Tongue (tissue), 2 donors: Measurements from ENCODE around the gene DACT1. TPM values are rescaled to one million over a fixed set of nuclear protein-coding genes. Genes with fewer than 3 reads are reported as not detected.

ENCODE experiments used
- DNase-seq: peaks from one replicate; pipeline ENCODE4 v3.0.0-alpha.2; 2015
- total RNA-seq: library from RNA; depleted of rRNA; stranded (reverse); fragments of >200 nt; gene quantifications from one replicate; pipeline ENCODE4 v1.2.3, GENCODE V29; 2014

DACT1 gene
- total RNA-seq, 1 donor from 2014 or later: 21.2 TPM

DNA sequence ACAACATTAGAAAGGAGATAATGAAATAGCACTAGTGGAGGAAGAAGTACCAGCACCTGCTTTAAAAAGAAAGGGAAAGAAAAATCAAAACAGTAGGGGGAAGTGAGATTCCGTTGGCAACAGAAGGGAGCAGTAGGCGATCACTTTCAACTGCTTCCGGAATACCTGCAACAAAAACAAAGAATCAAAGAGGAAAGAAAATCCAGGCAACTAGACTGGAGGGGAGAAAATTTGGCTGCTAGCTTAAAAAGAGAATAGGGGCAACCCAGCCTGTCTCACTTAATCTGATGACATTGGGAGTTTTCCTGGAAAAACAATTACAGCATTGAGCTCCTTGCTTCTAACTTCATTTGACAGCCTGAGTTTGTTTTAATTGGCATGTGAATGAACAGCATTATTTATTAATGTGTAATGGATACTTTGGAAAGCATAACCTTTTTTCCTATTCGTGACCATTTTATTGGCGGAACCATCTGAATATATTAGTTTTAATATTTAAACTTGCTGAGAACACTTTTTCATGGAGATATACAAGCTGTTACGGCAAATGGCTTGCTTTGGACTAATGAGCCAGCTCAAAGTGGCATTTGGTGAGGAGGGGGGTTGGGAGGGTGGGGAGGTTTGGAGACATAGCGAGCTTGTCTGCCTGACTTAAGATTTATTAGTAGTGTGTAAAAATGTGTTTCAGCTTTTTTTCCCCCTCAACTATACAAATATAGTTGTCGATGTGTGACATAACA is 2.5 kb upstream of the DACT1 start:
- peak; percentile 32 for DNase-seq

DNA sequence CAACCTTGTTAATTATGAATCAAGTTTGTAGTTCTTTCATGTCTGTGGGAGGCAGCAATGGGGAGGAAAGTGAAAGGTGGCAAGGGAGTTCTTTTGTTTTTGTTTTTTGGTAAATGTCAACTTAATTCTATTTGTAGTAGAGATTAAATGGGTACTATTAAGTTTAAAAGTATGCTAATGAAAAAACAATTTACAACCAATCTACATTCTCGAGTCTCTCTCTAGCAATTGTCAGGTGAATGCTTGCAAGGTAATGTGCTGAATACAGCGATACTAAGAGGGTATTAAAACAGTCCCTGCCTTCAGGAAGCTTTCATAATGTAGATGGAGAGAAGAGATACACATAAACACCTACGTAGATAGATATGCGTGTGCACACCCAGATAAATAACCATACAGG is 1.6 kb upstream of the DACT1 start:
- DNase-seq: no peak

DNA sequence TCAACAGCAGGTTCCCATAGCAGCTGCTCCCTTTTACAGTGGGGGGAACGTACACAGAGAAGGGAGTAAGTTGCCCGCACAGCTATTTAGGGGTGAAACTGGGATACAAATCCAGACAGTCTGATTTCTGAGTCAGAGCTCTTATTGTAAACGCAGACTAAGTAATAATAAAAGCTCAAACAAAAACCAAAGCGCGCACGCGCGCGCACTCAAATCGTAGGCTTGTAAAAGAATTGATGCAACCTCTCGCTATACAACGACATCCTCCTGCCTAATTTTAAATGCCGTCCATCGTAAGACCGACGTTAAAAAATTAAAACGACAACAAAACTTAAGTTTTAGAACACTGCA is 747 bp upstream of the DACT1 start:
- peak; percentile 79 for DNase-seq

DNA sequence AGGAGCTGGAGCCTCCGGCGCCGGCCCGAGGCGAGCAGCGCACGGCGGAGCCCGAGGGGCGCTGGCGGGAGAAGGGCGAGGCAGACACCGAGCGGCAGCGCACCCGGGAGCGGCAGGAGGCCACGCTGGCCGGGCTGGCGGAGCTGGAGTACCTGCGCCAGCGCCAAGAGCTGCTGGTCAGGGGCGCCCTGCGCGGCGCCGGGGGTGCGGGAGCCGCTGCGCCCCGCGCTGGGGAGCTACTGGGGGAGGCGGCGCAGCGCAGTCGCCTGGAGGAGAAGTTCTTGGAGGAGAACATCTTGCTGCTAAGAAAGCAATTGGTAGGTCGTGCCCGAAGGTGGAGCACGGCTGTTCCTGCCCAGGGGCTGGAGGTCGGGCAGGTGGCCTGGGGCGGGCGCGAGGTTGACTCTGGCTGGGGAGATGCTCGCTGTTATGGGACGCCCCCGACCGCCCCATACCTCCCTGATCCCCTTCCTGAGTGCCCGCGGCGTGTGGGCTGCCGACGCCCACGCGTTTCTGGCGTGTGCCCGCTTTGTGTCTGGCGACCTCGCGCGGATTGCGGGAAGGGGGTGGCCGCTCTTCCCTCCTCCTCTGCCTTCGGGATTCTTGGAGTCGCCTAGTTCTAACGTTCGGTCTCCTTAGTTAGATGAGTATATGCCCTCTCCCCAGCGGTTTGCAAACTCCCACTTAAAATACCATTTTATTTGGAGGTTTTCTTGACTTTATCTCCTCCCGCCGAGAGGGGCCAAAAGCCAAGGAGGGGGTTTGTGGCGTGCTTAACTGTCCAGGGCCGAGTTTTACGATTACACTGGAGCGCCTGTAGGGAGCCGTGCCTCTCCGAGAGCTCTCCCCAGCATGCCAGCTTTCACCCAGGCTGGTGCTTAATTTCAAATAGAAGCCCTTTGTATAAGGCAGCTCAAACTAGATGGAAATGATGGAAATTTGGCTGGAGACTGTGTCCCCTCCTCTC is 752 bp downstream of the DACT1 start:
- DNase-seq: peak; percentile 61

DNA sequence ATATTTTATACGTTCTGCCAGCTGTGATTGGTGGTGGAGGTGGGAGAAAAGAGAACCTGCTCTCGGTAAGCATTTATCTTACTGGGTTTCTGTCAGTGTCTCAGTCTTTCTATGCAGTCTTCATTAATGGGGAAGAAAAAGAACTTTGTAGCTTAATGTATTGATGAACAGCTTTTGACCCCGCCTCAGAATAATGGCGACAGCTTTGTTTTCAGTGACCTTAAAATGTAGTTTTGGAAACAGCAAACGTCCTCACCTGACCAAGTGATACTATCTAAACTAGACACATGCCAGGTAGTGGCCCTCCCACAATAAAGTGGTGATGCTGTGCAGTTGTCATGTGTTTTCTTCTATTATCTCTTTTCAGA is 1.4 kb downstream of the DACT1 start:
- no peak for DNase-seq

DNA sequence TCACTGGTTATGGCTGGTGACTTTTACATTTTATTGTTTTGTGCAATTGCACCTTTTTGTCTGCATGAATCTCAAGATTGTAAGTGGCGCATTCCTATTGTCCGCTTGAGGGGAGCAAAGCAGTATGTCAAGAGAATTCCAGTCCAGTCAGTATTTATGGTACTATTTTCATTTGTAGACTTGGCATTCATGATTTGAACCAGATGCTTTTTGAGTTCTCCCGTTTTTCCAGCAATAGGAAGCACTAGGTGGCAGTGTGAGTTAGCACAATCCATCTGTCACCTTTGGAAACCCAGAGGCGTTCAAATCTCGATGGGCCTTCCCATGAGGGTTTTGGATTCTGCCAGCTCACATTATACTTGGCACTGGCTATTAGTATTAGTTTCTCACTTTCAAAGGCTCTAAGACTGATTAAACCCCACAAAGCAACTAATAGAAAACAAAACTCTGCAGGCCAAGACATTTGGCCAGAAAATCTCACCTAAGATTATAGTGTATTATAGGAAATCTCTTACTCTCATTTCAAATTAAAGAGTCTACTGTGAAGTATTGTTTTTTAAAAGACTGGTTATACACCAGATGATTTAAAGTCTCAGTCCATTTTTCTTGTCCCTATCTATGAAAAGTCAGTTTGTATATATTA is 2.2 kb downstream of the DACT1 start:
- DNase-seq: peak; percentile 88

DNA sequence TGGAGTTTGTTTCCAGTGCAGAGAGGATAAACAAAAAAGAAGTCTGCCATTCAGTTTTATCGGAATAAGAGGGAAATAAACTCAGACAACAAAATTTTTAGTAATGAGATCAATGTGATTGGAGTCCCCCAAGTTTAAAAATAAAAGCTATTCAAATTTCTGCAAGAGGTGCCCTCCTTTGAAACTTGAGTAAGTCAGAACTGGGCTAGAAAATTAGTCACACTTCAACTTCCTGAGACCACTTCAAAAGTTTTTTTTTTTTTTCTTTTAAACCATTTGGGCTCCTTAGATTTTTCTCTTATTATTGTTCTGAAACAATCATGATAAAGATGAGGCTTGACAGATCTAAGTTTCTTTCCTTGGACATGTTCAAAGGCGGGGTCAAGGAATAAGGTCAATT is 3.2 kb downstream of the DACT1 start:
- DNase-seq: no peak

DNA sequence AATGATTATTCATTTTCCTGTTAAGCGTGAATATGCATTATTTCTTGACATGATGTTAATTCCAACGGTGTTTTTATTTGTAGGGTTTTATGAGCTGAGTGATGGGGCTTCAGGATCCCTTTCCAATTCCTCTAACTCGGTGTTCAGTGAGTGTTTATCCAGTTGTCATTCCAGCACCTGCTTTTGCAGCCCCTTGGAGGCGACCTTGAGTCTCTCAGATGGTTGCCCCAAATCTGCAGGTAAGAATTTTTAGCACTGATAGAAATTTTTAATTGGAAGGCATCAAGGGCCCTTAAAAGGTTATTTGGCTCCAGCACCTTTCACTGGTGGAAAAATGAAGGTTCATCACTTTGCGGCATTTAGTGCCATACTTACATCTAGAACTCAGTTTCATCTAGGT is 3.7 kb downstream of the DACT1 start:
- DNase-seq: no peak

DNA sequence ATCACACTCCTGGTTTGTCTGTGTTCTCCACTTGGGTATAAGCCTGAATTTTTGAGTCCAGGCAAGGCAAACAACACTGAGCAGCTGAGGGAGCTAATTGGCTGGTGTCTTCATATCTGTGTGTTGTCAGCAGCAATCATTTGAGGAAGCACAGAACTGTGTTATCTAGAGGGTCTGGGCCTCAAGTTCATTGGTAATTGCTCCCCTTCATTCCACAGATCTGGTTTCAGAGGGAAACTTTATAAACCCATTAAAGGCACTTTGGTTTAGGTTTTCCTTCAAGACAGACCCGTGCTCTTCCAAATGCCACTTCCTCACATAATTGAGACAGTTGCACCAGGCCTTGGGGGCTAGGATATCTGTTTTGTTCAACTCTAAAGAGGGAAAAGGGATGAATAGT is 5.6 kb downstream of the DACT1 start:
- DNase-seq: no peak

DNA sequence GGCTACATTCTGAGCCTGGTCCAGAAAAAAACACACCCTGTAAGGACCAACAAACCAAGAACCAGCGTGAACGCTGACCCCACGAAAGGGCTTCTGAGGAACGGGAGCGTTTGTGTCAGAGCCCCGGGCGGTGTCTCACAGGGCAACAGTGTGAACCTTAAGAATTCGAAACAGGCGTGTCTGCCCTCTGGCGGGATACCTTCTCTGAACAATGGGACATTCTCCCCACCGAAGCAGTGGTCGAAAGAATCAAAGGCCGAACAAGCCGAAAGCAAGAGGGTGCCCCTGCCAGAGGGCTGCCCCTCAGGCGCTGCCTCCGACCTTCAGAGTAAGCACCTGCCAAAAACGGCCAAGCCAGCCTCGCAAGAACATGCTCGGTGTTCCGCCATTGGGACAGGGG is 7.9 kb downstream of the DACT1 start:
- DNase-seq: no peak

DNA sequence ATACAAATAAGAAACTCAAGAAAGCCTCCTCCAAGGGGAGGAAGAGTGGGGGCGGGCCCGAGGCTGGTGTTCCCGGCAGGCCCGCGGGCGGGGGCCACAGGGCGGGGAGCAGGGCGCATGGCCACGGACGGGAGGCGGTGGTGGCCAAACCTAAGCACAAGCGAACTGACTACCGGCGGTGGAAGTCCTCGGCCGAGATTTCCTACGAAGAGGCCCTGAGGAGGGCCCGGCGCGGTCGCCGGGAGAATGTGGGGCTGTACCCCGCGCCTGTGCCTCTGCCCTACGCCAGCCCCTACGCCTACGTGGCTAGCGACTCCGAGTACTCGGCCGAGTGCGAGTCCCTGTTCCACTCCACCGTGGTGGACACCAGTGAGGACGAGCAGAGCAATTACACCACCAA is 8.7 kb downstream of the DACT1 start:
- DNase-seq: no peak

DNA sequence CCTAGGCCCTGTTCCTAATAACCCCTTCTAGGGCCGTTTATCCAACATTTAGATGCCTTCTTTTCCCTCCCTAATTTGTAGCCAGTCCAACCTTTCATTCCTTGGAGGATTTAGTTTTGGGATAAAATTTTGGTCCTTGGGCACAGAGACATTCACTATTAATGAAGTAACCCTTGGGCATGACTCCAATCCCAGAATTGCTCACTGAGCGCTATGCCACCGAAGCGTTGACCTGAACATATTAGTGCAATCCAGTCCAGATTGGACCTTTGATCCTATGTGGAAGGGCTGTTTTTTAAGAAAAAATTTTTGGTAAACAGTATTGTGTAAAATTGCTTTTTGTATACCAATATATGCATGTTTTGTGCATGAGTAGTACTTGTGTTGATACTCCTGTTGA is 10.0 kb downstream of the DACT1 start:
- no peak for DNase-seq

DNA sequence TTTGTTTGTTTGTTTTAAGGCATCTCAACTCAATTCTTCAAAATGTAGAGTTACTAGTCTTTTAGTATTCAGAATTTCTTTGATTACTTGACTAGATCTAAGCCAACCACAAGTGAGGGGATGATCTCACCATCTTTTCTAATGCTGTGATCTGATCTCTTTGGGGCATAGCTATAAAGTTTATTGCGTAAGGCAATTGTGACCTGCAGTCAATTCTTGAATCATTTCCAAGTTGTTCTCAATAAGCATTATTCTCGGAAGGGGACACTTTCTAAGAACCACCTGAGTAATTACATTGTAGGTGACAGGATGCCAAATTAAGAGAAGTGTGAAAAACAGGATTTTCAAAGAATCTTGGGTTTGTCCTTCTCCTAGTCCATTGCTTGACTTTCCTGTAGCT is 13.1 kb downstream of the DACT1 start:
- no peak for DNase-seq

DNA sequence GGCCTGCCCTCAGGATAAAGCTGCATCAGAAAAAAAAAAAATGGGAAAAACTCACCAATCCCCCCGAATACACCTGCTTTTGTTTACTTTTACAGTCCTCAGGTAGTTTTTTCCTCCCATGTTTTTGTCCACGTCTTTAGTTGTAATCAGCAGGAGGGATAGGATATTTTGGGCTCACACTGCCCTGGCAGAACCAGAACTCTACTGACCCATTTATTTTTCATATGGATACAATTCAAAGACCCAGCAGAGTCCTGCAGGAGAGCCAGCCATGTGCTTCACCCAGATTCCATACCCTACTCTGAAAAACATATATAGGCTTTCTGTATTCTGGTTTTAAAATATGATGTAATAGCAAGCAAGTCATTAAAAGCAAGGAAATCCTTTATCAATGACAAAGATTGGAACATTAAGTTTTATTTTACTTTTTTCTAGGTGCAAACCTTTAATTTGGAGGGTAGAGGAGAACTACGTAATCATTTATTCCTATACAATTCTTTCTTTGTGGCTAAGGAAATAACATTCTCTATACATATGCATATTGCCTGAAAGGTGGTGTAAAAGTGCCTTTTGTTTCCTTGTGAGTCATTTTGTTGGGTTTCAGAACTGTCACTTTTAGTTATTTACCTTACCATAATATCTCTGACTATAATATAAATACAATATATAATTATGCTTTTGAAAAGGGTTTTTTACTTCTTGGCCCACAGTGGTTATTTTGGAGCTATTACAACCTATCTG is 19.1 kb downstream of the DACT1 start:
- no peak for DNase-seq

DNA sequence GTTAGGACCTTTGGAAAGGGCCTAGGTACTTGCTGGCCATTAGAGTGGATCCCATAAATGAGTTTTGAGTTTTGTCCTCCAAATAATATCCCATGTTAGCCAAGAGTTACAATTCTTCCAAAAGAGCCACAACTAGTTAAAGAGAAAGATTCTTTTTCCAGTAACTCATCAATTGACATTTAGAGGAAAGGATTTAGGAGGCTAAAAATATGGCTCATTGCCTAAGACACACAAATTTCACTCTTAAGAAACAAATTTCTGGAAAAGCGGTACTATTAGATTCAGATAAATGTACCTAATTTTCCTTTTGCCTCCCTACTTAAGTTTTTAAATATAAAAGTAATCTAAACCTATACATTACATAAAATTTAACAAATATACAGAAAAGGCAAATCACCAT is 21.3 kb downstream of the DACT1 start:
- DNase-seq: no peak

DNA sequence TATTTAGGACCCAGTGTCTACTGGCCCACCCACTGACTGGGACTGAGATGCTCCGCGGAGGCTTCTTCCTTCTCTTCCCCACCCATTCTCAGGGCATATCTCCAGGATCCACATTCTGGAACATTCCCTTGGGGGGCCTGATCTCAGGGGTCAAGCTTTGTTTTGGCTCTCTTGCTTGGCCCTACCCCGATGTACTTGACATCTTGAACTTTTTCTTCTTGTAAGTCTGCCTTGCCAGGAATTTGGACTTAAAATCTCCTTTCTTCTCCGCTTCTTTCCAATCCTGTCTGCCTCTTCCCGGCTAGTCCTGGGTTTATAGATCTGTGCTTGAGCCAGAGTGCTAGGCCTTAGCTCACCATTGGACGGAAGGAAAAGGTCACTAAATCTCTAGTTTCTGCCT is 22.1 kb downstream of the DACT1 start:
- peak; percentile 21 for DNase-seq

DNA sequence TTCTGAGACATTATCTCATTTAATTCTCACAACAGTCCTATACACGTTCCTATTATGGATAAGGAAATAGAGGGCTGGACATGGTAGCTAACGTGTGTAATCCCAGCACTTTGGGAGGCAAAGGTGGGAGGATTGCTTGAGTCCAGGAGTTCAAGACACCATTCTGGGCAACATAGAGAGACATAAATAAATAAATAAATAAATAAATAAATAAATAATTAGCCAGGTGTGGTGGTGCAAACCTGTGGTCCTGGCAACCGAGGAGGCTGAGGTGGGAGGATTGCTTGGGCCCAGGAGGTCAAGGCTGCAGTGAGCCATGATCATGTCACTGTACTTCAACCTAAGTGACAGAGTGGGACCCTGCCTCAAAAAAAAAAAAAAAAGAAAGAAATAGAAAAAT is 22.6 kb downstream of the DACT1 start:
- DNase-seq: no peak

DNA sequence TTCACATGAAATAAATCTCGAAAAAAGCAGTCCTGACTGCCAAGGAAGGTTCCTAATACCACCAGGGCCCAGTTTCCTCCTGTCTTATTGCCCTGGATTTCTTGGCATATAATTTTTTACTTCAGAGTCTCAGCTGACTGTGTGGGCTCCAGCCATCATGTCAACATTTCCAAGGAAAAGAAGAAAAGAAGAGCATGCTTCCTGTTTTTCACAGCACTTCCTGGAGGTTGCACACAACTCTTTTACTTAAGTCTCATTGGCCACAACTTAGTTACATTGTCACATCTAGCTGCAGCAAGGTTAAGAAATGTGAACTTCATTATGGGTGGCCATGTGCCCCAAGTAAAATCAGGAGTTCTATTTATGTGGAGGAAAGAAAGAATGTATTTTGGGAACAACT is 24.3 kb downstream of the DACT1 start:
- no peak for DNase-seq

DNA sequence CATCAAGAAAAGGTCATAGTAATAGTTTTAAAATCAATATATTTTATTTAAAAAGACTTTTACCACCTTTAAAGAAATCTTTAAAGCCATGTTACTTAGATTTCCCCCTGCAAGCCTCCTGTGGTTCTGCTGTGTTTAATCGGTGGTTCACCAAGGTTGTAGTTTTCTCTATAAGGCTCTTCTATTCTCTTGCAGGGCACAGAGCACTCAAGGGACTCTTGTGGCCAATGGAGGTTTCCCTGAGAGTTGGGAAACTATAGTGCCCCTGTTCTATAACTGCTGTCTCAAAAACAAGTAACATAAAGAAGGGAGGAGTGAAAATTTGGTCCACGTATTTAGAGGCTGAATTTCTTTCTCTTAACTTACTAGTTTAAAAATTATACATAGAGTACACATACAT is 25.0 kb downstream of the DACT1 start:
- no peak for DNase-seq

DNA sequence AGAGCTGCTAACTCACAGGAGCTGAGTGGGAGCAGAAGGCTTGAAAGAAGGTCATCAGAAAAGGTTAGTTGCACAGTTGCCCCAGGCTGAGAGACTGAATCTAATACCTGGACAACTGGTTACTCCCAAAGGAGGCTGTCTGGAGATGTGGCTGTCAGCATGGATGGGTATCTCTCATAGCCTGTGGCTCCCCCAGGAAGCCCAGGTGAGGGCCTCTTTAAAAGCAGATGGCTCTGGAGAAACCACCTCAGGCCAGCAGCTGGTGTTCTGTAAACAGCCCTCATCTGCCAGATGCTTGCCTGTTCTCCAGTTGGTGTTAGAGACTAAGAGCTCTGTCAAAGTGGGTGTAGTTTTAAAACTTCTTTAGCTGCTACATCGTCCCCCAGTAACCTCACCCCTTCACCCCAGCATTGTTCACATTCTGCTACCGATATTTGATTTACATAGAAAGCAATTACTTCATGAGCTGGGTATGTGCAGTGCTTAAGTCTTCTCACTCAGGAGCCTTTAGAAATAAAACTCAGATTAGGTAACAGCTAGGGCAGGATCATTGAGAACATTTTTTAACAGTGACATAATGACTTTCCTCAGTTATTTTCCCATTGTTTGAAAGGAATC is 25.8 kb downstream of the DACT1 start:
- peak; percentile 33 for DNase-seq

DNA sequence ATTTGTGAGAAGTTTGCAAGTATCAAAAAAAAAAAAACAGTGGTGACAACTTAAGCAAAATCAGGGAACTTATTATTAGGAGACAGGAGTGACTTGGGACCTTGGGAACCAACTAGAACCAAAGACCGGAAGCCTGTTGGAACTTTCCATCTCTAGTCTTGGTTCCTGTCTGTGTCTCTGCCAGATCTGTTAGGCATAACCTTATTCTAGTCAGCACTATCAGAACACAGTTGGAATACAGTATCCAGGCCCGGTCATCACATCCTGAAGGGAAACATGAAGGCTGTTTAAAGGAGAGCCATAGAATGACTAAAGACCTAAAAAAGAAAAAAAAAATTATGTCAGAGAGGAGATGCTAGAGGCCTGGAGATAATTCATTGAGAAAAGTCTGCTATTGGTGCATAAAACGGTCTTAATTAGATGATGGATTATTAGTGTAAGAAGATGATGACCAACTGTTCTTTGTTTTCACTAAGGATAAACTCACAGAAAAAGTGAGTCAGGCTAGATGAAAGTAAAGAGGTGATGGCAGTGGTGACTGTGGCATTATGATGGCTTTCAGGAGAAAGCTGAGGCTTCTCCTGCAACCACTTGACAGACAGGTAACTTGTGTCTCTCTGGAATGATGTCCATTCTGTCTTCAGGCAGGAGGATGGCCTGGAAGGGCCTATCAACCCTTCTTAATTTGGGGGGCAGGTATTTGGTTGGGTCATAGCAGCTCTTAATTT is 28.2 kb downstream of the DACT1 start:
- no peak for DNase-seq
